Activated CD4-positive, alpha-beta T cell treated with anti-CD3 and anti-CD28 coated beads for 1 hour (primary cell): ENCODE results near the gene GNAL.
"Not testable (repeated sequence)": the region's sequence is repeated elsewhere in the genome, so short reads cannot be mapped to it uniquely, and the experiment has no call there.

Experiments
- DNase-seq: peaks from one replicate; pipeline ENCODE4 v3.0.0-alpha.2; 2020

GNAL gene

DNA sequence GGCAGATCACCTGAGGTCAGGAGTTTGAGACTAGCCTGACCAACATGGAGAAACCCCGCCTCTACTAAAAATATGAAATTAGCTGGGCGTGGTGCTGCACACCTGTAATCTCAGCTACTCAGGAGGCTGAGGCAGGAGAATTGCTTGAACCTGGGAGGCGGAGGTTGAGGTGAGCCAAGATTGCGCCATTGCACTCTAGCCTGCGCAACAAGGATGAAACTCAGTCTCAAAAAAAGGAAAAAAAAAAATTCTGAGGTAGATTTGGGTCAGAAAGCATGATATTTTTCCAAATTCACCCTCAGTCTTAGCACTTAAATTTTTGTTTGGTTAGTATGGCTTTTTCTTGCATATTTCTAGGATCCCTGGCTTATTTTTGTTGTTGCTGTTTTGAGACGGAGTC lies 165.5 kb downstream of the GNAL start:
- not testable (repeated sequence) for DNase-seq

DNA sequence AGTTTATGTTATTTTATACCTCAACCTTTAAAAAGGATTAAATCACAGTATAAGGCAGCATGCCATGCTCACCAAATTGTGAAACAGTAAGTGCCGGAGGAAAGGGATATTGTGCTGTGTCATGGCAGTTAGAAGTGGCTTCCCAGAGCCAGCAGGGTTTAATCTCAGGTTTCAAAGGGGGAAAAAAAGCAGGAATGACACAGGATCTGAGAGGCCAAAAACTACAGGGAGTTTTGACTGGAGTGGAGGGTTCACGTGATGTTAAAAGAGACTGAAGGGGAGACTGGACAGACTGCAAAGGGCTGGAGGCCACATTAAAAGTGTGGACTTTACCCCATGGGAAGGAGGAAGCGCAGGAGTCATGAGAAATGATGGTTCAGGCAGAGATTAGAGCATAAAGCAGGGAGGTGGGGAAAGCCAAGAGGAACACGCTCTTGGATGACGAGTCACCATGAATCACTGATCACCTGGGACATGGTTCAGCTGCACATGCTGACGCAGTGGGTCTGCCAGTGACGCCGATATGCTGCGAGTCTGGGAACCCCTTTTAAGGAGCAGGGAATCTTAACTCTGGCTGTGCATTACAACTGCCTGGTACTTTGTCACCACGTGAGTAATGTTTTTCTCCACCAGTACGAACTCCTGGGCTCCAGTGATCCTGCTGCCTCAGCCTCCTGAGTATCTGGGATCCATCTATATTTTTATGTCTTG lies 168.3 kb downstream of the GNAL start:
- DNase-seq = no peak

DNA sequence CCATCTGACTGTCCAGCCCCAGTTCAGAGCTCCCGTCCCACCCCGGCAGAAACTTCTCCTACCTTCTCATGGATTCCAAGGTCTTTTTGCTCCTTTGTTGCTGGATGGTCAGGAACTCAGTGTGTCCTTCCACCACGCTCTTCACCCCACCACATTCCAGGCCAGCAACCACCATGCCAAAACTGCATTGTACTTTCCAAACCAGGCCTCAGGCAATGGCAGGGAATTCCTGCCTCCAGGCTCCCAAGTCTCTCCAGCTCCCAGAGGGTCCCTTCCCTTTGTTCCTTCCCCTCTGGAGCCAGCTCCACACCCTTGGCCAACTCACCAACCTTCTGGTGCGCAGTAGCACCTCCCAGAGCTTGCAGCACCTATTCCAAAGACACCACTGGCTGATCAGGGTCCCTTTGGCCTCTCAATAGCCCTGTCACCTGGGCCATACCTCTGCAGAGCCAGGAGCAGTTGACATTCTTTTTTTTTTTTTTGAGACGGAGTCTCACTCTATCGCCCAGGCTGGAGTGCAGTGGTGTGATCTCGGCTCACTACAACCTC lies 170.3 kb downstream of the GNAL start:
- DNase-seq = no peak

DNA sequence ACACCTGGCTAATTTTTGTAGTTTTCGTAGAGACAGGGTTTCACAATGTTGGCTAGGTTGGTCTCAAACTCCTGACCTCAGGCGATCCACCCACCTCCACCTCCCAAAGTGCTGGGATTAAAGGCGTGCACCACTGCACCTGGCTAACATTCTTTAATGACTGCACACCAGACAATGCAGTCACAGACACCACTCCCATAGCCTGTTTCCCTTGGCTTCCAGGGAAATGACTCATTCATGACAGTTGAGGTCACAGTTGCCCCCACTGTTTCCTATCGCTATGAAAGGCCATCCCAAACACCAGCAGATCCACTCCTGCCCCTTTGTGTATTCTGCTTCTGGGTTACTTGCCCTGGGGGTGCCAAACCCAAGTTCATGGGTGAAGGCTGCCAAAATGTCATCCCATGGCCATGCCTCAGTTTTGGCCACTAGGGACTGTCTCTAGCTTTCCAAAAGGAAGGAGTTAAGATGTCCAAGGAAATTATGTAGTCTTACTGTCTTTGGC lies 170.9 kb downstream of the GNAL start:
- no peak for DNase-seq

DNA sequence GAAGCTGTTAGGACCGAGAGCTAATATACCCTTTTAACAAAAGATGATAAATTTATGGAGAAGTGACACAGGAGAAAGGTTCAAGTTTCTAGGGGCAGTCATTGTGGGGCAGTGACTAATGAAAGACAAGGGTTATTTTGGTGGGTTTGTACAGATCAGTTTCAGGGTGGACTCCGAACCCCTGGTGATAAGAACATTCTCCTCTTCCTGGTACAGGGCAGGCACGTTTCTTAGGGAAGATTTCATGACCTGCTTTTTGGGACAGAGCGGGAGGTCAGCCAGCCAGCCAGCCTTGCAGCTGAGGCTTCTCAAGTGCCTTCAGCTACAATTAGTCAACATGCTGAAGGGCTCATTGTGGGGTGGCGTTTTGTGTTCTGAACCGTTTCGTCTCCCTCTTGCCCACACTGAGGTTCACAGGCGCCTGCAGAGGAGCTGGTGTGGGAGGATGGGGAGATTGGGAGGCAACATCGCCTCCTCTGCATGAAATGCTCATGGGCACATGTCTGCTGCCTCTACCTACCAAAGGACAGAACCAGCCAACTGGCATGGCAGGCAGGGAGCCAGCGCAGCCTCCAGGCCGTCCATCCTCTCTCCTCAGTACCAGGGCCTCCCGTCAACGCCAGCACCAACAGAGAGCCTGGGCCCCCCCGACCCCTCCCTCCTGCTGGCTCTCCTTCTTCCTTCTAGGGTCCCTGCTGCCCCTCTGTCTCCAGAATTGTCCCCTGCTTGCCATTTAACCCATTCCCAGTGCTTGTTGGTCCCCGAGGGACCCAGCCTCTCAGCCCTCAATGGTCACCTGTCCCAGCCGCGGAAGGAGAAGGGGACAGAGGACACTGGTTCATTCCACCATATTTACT lies 171.8 kb downstream of the GNAL start:
- no peak for DNase-seq

DNA sequence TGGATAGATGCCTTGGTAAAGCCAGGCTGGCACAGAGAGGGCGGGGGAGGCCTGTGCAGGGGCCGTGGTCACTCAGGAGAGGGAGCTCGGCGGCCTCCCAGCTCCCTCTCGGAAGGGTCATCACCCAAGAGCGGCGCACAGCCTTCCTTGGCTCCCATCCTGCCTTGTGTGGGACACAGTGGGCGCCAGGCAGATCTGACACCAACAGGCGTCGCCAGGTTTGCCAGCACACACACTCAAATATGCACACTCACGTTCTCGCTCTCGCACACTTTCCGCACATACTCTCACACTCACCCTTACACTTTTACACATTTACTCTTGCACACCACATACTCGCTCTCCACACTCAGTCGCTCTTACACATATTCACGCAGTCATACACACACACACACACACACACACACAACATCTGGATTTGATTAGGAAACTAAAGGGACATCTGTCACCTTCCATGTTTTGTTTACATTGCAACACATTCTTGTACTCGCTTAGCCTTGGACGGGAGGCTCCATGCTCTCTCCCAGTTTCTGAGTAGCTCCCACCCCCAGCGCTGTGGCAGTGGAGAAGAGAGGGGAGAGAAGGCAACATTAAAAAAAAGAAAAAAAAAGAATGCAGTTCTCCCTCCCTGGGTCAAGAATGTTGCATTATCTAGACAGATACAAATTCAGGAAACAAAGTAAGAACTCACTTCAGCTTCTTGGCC lies 172.7 kb downstream of the GNAL start:
- DNase-seq = no peak

DNA sequence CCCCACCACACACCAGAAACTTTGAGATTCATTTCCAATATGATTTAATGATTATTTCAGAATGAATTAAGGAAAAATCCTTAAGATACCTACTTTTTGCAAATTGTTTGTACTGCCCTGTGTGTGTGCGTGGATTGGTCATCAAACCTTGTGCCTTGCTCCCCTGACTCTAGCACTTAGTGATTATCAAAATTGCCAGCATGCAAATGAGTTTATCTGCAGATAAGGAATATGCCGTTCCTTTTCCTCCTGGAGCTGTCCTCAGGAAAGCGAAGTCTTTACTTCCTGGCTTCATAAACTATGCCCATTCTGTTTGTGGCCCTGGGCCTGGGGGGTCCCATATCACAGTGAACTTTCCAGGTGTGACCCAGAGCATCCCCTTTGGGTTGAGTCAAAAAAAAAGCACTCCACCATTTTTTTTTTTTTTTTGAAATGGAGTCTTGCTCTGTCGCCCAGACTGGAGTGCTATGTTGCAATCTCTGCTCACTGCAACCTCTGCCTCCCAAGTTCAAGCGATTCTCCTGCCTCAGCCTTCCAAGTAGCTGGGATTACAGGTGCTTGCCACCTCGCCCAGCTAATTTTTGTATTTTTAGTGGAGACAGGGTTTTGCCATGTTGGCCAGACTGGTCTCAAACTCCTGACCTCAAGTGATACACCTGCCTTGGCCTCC lies 173.5 kb downstream of the GNAL start:
- DNase-seq = no peak

DNA sequence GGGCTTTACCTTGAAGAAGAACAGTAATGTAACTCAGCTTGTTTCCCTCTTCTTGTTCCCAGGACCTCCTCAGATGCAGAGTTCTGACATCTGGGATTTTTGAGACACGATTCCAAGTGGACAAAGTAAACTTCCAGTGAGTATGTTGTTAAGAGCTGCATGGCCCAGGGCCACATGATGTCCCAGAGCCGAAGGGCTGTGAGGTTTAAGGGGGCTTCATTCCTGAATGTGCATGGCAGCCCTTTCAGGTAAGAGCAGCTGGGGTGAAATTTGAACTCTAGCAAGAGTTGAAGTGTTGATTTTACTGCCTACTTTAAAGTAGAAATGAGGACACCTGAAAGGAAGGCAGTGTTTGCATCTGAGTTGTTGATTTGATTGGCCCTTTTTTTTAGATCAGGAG lies 175.4 kb downstream of the GNAL start:
- no peak for DNase-seq

DNA sequence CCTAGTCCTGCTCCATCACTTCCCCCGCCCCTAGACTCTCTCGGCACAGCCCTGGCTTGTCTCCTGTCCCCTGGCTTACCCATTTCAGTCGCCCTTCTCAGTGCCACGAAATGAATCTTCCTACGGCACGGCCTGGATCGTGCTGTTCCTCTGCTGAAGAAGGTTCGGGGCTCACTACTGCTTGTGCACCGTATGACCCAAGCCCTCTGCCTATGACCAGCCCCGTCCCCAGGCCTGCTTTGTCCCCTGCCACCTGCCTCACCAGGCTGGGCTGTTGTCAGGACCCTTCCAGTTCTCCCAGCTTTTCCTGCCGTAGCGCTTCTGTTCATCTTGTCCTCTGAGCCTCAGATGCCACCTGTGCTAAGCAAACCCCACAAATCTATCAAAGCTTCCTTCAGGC lies 176.0 kb downstream of the GNAL start:
- DNase-seq = no peak

DNA sequence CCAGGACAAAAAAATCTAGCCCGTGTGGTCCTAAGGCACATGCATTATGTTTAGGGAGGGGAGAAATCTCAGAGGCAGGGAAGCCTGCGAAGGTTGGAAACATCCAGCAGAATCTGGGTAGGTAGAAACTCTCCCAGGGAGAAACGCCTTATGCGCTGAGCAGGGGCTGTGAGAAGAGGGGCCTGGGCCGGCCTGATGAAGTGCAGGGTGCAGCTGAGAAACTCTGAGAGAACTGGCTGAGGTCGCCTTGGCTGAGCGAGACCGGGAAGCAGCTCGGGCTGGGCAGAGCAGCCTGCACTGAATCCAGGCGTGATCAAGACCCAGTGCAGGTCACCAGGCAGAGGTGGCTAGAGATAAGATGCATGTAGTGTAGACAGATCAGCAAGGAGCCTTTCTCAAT lies 177.3 kb downstream of the GNAL start:
- DNase-seq = no peak

DNA sequence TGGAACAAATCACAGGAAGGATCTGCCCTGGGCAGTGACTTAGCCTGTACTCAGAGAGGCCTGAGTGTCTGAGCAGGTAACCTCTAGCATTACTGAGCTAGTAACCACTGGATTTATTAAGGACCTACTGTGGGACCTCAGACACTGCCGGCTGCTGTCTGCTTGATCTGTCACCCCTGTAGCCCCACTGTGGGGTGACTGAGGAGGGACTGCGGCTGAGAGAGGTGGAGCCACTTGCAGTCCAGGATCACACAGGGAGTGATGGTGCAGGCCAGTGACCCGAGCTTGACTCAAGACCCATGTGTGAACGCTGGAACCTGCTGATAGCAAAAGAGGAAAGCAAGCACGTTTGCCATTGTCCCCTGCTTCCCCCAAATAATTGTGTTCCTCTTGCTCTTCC lies 177.7 kb downstream of the GNAL start:
- DNase-seq = no peak

DNA sequence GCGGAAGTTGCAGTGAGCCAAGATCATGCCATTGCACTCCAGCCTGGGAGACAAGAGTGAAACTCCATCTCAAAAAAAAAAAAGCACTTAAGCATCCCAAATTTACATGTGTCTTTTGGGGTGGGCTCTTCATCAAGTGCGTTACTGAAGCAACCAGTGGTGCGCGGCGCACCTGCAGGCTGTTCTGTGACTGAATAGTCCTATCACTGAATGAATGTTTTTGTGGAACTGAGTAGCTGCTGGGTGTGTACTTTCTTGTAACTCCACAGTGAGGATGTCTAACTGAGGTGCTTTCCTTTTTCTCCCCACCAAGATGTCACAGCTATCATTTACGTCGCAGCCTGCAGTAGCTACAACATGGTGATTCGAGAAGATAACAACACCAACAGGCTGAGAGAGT lies 179.2 kb downstream of the GNAL start:
- DNase-seq = no peak

DNA sequence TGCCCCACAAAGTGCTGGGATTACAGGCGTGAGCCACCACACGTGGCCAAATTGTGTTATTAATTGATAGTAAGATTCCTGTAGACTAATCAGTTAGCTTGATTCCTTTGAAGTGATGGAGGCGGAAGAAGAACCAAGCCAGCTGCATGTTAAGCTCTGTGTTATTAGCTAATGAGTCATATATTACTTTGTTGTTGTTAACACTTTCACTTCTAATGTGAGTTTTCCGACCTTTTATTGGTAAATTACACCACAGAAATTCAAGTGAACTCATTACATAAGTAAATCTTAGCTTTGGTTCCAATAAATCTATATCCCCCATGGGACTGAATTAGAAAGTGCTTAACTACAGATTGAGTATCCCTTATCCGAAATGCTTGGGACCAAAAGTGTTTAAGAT lies 182.4 kb downstream of the GNAL start:
- no peak for DNase-seq

DNA sequence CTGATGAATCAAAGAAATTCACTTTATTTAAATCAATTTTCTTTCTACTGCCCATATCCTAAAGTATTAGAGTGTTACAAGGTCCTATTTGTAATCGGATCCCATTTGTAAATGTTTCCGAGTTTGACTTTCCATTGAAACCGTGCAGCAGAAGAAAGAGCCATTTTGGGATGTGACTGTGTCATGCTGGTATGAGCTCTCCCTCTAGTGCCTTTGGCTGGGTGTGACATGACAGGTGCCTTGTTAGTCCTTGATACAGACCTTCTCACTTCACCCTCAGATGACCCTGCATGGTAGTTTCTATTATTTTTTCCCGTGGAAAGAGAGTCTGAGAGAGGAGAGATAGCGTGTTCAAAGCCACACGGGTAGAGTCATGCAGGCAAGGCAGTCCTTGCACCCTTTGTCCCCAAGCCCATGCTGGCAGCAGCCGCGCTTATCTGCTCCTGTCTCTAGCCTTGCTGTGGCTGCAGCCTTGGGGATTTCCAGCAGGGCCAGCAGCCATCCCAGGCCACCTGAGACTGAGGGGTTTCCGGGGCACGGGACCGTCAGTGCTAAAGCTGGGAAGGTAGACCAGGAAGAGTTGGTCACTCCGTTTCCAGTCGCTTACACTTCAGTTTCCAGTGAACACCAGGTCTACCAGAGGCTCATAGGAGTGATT lies 183.5 kb downstream of the GNAL start:
- no peak for DNase-seq

DNA sequence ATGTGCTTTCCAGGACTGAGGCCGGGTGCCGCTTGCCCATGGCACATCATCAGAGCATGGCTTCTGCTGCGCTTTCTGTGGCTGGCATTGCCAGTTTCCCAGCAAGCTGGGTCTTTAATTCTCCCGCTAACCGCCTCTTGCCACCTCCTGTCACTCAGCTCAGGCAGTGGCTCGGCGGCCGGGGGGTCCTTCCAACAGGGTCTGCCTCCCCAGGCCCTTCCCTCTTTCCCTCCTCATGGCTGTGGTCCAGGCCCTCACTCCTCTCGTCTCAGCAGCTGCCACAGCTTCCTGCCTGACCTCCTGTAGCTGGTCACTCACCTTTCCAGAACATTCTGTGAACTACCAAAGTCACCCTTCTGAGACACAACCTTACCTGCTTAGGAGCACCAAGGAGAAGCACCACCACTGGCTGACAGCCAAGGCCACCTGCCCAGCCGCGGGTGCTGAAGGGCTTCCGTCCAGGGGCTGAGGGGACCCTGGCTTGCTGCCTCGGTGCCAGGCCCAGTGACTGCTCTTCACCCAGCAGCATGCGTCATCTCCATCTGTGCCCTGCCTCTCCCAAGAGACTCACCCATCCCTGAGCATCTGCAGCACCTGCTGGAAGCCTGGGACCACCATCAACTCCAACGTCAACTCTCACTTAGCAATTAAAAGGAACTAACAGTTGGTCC lies 184.7 kb downstream of the GNAL start:
- DNase-seq = no peak

DNA sequence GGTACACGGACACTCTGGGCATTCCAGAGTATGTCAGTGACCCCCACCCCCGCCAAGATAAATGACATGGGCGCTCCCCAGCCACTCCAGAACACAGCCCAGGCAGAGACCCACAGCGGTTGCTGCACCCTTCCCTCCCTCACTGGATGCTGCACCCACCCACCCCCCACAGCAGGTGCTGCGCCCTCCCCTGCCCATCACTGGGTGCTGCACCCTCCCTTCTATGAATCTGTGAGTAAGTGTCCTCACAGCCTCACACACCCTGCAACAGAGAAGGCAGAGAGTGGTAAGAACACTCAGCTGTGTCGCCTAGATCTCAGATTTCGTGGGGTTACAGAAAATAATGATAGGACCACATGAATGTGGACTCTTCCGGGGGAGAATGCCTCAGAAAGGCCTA lies 185.6 kb downstream of the GNAL start:
- DNase-seq = no peak

DNA sequence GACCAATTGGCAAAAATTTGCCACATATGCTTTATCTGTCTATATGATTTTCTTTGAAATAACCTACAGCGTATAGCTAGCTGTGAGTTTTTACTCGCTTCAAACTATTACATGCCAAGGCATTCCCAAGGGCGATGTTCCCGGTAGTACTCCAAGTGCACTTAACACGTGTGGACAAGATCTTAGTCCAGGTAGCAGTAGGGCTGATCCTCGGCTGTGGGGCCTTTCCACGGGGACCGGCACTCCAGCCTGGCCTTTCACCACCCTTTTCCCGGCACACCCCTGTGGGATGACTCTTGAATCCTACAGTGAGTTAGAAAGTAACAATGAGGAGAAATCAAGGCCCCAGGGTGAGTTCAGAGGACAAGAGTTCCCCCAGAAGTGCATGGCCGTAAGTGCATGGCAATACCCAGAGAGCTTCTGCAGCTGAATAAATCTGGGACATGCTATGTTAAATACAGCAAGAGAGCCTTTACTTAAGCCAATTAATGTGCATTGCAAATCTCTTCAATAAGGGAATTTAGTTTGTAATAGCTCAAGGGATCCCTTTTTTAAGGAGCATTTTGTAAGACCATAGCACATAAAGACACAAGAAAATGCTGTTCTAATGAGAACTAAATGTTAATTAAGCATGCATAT lies 188.6 kb downstream of the GNAL start:
- no peak for DNase-seq

DNA sequence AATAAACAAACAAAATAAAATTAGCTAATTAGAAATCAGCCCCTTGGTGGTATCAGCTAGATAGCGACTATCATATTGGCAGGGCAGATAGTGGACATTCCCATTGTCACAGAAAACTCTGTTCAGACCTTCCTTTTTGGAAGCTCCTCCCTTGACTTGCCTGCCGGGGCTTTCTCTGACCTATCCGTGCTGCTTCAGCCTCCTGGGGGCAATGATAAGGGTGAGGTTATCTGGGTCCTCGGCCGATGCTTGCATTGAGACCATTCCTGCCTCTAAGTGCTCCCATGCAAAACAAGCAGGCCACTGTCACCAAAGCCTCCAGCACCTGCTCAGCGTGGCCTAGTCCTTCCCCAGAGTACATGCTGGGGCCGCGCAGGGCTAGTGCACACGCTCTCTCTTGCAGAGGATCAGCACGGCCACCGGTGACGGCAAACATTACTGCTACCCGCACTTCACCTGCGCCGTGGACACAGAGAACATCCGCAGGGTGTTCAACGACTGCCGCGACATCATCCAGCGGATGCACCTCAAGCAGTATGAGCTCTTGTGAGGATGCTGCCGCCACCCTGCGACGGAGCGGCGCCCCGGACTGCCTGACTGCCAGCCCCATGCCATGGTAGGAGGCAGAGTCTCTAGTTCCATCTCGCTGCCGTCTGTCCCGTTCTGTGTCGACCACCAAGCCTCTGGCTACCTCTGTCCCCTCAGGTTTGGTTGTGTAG lies 191.7 kb downstream of the GNAL start:
- DNase-seq = no peak

DNA sequence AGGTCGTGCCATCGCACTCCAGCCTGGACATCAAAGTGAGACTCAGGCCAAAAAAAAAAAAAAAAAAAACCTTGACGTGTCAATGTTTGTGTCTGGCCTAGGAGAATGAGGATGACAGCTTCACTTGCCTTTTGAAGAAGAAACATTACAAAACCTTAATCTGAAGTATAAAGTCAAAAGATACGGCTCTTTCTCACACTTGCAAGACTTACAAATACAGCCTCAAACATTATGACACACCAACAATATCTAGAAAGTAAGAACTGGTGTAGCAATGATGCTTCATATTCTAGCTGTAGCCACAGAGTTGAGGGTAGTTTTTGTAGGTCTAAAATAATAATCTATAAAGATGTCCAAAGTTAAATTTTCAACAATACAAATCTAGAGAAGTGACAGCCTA lies 193.6 kb downstream of the GNAL start:
- no peak for DNase-seq

DNA sequence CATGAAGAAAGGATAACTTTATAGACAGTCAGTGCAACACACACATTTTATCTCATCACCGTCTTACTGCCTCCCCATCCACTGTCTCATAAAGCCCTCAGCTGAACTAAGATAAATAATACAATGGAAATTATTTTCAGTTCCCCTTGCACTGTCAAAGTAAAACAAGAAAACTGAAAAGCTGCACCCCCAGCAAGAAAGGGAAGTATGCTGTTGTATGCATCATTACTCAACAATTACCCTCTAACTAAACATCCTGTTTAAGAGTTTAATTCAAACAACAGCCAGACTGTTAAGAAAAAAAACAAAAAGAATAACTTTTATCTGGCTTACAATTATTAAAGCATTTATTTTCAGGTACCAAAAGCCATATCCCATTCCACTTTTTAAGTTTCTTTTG lies 194.1 kb downstream of the GNAL start:
- no peak for DNase-seq
